DND-41 (cell line): ENCODE data around the gene TRAM2.
A peak's percentile ranks its signal among the peaks of the same experiment; 100 is the strongest.

ENCODE experiments used
- ATAC-seq: fragments of 200-7000 bp; cut with Tn5 transposase; 3 replicates; pipeline ENCODE4 v1.9.1; 2021; ENCODE audit warnings: low read depth; ENCODE audit not compliant: insufficient read depth
- DNase-seq: peaks from one replicate; pipeline ENCODE4 v3.0.0-alpha.2; 2020
- H2AFZ ChIP-seq: 2 replicates; pipeline ENCODE4 v1.6.0; 2012; ENCODE audit warnings: low read depth, low read length
- H3K27ac ChIP-seq: 2 replicates; pipeline ENCODE4 v1.5.1; 2012; ENCODE audit warnings: low read length, inconsistent platforms
- H3K27me3 ChIP-seq: fragments of 200-600 bp; sonication (generic); 2 replicates; pipeline ENCODE4 v1.6.0; 2012; ENCODE audit warnings: low read length, mild to moderate bottlenecking, inconsistent platforms; ENCODE audit not compliant: insufficient read depth, poor library complexity
- H3K36me3 ChIP-seq: 2 replicates; pipeline ENCODE4 v1.5.1; 2012; ENCODE audit warnings: low read length, inconsistent platforms; ENCODE audit not compliant: insufficient read depth
- H3K4me1 ChIP-seq: 2 replicates; pipeline ENCODE4 v1.5.1; 2012; ENCODE audit warnings: mild to moderate bottlenecking, low read length; ENCODE audit not compliant: insufficient read depth
- H3K4me2 ChIP-seq: 2 replicates; pipeline ENCODE4 v1.6.0; 2012; ENCODE audit warnings: mild to moderate bottlenecking, moderate library complexity, low read length, inconsistent platforms; ENCODE audit not compliant: insufficient read depth
- H3K4me3 ChIP-seq, 2 experiments: fragments of 200-600 bp in 1 of 2; shearing (Covaris generic) in 1 of 2; 2 replicates each; pipeline ENCODE4 v1.5.1; 2012 to 2016; ENCODE audit warnings: inconsistent platforms in 2 of 2, low read length in 2 of 2, mild to moderate bottlenecking in 2 of 2, low read depth in 1 of 2, moderate library complexity in 1 of 2
- H3K79me2 ChIP-seq: 2 replicates; pipeline ENCODE4 v1.6.0; 2012; ENCODE audit warnings: low read length, inconsistent platforms; ENCODE audit not compliant: insufficient read depth
- H3K9ac ChIP-seq: 2 replicates; pipeline ENCODE4 v1.6.0; 2012; ENCODE audit warnings: low read depth, mild to moderate bottlenecking, inconsistent platforms, low read length, moderate library complexity
- H3K9me3 ChIP-seq: 2 replicates; pipeline ENCODE4 v1.5.1; 2012; ENCODE audit warnings: low read length, moderate library complexity, mild to moderate bottlenecking, inconsistent platforms; ENCODE audit not compliant: insufficient read depth, severe bottlenecking
- H4K20me1 ChIP-seq: 2 replicates; pipeline ENCODE4 v1.6.0; 2012; ENCODE audit warnings: low read length; ENCODE audit not compliant: insufficient read depth
- EZH2 ChIP-seq: IDR thresholded peaks from 3 replicates; pipeline ENCODE4 v1.6.1; 2012; ENCODE audit warnings: borderline replicate concordance, low read depth, mild to moderate bottlenecking, moderate library complexity, low read length, inconsistent platforms; ENCODE audit not compliant: severe bottlenecking
- TF ChIP-seq, protein P1 (sequence below): IDR thresholded peaks from 2 replicates; pipeline ENCODE4 v1.5.1; 2012; ENCODE audit warnings: borderline replicate concordance, low read length, moderate library complexity, mild to moderate bottlenecking; ENCODE audit not compliant: poor library complexity, severe bottlenecking; ENCODE audit errors: extremely low read depth

The TRAM2 gene

DNA sequence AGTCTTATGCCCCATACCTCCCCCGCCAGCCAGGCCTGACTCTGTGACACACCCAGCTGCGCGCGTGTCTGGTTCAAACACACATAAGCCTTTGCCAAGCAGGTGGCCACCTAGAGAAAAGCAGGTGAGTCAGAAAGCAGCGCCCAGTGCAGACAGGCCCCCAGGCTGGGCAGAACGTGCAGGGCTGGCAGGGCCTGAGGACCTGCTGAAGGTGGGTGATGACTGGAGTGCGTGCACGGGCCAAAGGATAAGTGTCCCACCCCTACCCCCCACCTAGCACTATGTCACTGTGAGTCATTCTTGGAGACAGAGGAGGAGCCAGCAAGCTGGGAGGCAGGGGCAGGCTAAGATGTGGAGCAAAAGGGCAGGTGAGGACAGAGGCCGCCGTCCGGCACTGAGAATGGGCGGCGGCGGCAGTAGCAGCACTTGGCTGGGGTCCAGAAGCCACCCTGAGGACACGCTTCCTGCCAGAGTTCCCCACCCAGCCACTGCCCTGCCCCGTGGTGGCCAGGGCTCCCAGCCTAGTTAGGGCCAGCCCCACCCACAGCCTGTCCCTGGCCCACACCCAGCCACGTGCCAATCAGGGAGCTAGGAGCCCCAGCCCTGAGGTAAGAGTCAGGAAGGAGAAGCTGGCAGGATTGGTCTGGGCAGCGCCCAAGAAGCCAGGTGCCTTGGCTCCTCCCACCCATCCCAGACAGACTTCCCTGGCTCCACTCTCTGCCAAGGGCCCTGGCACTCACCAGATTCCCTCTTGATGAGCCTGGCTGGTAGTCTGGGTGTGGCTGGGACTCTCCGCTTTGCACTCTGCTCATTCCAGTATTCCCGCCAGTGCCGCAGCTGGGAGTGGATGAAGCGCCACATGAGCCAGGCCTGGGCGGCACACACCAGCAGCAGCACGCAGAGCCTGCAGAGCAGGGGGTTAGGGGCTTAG, 72.7 kb downstream of the TRAM2 start:
- no peak overlapping the region for H3K27ac ChIP-seq
- no peak overlapping the region for H3K4me3 ChIP-seq
- no peak for DNase-seq

DNA sequence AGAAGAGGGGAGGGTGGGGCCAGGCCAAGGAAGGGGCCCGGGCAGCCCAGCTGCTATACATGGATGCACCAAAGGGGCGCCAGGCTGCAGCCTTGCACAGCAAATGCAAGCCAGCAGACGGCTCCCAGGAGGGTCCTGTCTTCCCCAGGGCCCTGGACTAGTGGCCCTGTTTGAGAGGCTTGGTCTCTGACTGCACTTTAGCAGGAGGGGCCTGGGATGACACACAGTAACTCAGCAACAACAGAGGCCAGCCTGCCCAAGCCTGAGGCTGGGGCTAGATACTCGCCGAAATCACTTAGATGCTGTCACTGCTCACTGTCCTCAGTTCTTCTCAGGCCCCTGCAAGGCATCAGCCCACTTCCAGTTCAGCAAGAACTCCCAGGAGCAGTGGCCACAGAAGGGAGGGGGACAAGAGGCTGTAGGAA, 73.5 kb downstream of the TRAM2 start:
- no peak overlapping the region for H3K4me2 ChIP-seq
- no peak for DNase-seq
- H4K20me1 ChIP-seq = no peaks in the 10 kb centered on the region
- H3K79me2 ChIP-seq = no peaks in the 10 kb centered on the region
- H3K4me1 ChIP-seq = no peaks in the 10 kb centered on the region
- no peak overlapping the region for H3K27ac ChIP-seq
- no peak for TF ChIP-seq EZH2
- H3K36me3 ChIP-seq = peaks cover 52% of the 10 kb centered on the region
- no peaks in the 10 kb centered on the region for H3K9me3 ChIP-seq
- no peak overlapping the region for H3K9ac ChIP-seq
- ATAC-seq = peak; percentile 20; the same call in 1 of the 3 replicates
- no peaks in the 10 kb centered on the region for H3K27me3 ChIP-seq
- H2AFZ ChIP-seq = no peak overlapping the region
- H3K4me3 ChIP-seq = no peak overlapping the region

More for the DNA sequence above, 72.7 kb downstream of the TRAM2 start:
- H4K20me1 ChIP-seq = no peaks in the 10 kb centered on the region
- H3K36me3 ChIP-seq = peaks cover 58% of the 10 kb centered on the region
- H3K27me3 ChIP-seq = no peaks in the 10 kb centered on the region
- no peak overlapping the region for H3K4me2 ChIP-seq
- H3K9me3 ChIP-seq = no peaks in the 10 kb centered on the region
- no peaks in the 10 kb centered on the region for H3K79me2 ChIP-seq
- no peak overlapping the region for H2AFZ ChIP-seq
- no peak overlapping the region for H3K9ac ChIP-seq
- no peak for TF ChIP-seq EZH2
- TF ChIP-seq, protein P1, sequence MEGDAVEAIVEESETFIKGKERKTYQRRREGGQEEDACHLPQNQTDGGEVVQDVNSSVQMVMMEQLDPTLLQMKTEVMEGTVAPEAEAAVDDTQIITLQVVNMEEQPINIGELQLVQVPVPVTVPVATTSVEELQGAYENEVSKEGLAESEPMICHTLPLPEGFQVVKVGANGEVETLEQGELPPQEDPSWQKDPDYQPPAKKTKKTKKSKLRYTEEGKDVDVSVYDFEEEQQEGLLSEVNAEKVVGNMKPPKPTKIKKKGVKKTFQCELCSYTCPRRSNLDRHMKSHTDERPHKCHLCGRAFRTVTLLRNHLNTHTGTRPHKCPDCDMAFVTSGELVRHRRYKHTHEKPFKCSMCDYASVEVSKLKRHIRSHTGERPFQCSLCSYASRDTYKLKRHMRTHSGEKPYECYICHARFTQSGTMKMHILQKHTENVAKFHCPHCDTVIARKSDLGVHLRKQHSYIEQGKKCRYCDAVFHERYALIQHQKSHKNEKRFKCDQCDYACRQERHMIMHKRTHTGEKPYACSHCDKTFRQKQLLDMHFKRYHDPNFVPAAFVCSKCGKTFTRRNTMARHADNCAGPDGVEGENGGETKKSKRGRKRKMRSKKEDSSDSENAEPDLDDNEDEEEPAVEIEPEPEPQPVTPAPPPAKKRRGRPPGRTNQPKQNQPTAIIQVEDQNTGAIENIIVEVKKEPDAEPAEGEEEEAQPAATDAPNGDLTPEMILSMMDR = no peak
- no peaks in the 10 kb centered on the region for H3K4me1 ChIP-seq
- ATAC-seq = peak; percentile 41; the same call in 1 of the 3 replicates

GRCh38 chr6:52502306-52503029, 74.4 kb downstream of the TRAM2 start:
- H3K27ac ChIP-seq = no peak overlapping the region
- no peak for ATAC-seq

More at GRCh38 chr6:52502306-52503029, 74.4 kb downstream of the TRAM2 start:
- Histone ChIP-seq H3K79me2 (no peaks in the 10 kb centered on the region), H3K27me3 (no peaks in the 10 kb centered on the region), H3K4me1 (no peaks in the 10 kb centered on the region), H3K4me2 (no peak overlapping the region), H3K9me3 (no peaks in the 10 kb centered on the region), H3K36me3 (peaks cover 44% of the 10 kb centered on the region), H3K4me3 (no peak overlapping the region), H3K9ac (no peak overlapping the region), H4K20me1 (no peaks in the 10 kb centered on the region), H2AFZ (no peak overlapping the region)
- DNase-seq = no peak
- TF ChIP-seq, protein P1 = no peak
- no peak for TF ChIP-seq EZH2
